Measurements from ENCODE around the gene NME3.

GRCh38 chr16:1818873-1819525 is 47.7 kb upstream of the NME3 start:
- no peak for TF ChIP-seq POLR2A (IDR thresholded peaks at IDR 0.05)
- TF ChIP-seq, protein P1, sequence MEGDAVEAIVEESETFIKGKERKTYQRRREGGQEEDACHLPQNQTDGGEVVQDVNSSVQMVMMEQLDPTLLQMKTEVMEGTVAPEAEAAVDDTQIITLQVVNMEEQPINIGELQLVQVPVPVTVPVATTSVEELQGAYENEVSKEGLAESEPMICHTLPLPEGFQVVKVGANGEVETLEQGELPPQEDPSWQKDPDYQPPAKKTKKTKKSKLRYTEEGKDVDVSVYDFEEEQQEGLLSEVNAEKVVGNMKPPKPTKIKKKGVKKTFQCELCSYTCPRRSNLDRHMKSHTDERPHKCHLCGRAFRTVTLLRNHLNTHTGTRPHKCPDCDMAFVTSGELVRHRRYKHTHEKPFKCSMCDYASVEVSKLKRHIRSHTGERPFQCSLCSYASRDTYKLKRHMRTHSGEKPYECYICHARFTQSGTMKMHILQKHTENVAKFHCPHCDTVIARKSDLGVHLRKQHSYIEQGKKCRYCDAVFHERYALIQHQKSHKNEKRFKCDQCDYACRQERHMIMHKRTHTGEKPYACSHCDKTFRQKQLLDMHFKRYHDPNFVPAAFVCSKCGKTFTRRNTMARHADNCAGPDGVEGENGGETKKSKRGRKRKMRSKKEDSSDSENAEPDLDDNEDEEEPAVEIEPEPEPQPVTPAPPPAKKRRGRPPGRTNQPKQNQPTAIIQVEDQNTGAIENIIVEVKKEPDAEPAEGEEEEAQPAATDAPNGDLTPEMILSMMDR (IDR thresholded peaks at IDR 0.05) = no peak

Measured in Peyer's patch (tissue), 4 donors.